GM12873 (cell line): ENCODE data around the gene LSR.
A peak's percentile ranks its signal among the peaks of the same experiment; 100 is the strongest.

Experiments used
- TF ChIP-seq, protein P1 (sequence below): IDR thresholded peaks from 2 replicates; pipeline ENCODE4 v1.5.1; 2012; ENCODE audit warnings: low read depth, mild to moderate bottlenecking, moderate library complexity, low read length, control low read depth; ENCODE audit not compliant: insufficient read depth; ENCODE audit errors: missing control alignments

LSR gene

DNA sequence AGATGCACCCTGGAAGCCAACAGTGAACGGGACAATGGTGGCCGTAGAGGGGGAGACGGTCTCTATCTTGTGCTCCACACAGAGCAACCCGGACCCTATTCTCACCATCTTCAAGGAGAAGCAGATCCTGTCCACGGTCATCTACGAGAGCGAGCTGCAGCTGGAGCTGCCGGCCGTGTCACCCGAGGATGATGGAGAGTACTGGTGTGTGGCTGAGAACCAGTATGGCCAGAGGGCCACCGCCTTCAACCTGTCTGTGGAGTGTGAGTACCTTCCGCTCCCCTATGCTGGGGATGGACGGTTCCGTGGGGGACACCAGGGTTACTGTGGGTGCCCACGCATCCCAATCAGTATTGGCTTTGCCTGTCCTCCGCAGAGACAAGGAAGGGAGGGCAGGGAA, 53.6 kb downstream of the LSR start:
- TF ChIP-seq, protein P1, sequence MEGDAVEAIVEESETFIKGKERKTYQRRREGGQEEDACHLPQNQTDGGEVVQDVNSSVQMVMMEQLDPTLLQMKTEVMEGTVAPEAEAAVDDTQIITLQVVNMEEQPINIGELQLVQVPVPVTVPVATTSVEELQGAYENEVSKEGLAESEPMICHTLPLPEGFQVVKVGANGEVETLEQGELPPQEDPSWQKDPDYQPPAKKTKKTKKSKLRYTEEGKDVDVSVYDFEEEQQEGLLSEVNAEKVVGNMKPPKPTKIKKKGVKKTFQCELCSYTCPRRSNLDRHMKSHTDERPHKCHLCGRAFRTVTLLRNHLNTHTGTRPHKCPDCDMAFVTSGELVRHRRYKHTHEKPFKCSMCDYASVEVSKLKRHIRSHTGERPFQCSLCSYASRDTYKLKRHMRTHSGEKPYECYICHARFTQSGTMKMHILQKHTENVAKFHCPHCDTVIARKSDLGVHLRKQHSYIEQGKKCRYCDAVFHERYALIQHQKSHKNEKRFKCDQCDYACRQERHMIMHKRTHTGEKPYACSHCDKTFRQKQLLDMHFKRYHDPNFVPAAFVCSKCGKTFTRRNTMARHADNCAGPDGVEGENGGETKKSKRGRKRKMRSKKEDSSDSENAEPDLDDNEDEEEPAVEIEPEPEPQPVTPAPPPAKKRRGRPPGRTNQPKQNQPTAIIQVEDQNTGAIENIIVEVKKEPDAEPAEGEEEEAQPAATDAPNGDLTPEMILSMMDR, result no peak

DNA sequence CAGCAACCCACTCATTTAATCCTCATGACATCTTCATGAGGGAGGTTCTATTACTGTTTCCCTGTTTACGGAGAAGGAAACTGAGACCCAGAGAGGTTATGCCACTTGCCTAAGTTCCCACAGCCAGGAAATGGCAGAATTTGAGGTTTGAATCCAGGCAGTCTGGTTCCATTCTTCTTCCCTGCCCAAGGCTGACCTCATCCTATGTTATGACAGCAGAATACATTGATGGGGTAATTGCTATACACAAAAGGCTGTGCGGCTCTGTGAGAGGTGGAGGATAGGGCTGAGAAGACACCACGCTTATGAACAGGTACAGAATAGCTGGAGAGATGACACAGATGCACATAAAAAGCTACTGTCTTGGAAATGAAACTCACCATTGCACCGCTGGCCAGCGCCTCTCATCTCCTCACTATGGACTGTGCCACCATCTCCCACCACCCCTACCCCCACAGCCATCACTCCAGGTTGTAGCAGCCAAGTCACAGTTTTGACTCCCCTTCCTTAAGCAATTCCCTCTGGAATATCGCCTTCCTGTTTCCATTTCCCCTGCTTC, 54.6 kb downstream of the LSR start:
- TF ChIP-seq, protein P1, result no peak

DNA sequence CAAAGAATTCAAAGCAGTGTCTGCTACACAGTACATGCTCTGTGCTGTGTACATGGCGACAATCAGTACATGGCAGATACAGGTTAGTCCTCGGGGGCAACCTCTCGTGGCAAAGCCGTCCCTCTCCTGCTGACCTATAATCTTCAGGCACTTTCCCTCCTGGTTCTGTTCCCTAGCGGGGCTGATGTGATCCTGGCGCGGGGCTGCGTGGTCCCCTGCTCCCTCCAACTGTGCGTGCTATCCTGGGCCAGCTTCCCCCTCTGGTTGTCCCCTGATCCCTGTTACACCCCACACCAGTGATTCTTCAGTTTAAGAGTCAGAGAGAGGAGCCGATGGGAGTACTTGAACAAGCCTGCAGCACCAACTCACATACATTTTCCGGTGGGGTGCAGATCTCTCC, 55.2 kb downstream of the LSR start:
- TF ChIP-seq, protein P1, result no peak

DNA sequence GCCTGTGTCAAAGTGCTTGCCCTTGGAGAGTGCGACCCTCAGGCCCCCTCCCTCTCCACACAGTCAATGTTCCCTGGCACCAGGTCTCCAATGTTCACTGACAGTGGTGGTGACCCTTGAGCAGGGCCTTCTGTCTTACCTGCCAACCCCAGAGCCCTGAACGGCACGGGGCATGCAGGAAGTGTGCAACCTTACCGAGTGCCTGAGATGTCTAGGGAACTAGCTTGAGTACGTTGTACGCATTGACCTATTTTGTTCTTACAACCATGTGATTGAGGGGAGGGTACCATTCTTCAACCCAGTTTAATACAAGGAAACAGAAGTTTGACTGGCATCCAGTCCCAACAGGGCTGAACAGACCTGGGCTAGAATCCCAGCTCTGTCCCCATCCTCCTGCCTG, 56.4 kb downstream of the LSR start:
- TF ChIP-seq, protein P1, result no peak

DNA sequence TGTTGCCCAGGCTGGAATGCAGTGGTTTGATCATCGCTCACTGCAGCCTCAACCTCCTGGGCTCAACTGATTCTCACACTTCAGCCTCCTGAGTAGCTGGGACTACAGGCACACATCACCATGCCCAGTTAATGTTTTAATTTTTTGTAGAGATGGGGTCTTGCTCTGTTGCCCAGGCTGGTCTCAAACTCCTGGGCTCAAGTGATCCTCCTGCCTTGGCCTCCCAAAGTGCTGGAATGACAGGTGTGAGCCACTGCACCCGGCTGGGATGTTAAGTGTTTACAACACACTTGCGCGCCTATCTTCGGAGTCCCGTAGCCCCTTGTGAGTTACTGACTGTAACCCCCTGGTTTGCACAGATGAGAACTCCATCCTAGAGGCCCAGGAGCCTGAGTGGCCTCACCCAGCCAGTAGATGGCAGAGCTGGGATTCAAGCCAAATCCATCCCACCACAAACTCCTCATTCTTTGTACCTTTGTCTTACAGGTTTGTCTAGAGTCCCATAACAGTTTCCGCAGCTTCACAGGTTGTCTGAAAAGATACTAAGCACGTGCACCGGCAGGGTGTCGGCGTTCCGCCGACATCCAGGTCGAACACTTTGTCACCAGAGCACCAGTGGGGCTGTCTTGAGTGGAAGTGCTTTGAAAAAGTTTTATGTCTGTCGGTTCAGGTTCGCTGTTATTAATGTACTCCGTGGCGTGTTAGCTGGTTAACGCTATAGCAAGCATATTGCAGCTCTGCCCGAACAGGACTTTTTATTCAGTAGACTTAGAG, 57.9 kb downstream of the LSR start:
- TF ChIP-seq, protein P1, result peak; percentile 65

DNA sequence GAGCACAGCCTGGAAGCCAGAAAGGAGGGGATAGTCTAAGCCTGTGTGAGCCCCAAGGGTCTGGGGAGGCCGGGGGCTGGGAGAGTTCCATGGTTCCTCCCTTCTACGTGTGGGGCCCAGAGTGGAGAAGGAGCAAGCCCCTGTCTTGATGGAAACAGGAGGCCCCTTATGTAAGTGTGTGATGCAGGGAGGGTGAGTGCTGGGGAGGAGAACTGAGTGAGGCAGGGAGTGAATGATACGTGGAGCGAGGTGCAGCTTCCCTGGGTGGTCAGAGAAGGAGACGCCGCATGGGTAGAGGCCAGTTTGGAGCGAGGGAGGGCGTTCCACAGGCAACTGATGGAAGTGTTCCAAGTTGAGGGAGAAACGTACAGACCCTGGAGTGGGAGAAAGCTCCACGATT, 59.1 kb downstream of the LSR start:
- TF ChIP-seq, protein P1, result no peak

DNA sequence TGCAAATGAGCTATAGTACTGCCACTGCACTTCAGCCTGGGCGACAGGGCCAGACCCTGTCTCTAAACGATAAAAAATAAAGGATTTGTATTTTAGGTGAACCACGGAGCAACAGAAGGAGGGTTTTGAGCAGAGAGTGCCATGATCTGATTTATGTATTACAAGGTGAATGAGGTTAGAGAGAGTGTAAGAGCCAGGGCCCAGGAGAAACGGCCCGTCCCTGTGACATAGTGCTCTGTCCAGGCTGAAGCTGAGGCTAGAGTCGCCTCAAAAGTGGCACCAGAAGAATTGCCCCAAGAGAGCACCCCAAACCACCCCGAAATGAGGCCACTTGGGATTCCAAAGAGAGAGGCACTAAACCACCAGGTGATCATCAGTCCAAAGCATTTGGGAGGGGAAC, 60.1 kb downstream of the LSR start:
- TF ChIP-seq, protein P1, result no peak
